ENCODE data around the gene PIGS.
"Not testable (repeated sequence)": the region's sequence is repeated elsewhere in the genome, so short reads cannot be mapped to it uniquely, and the experiment has no call there.

Gene PIGS

DNA sequence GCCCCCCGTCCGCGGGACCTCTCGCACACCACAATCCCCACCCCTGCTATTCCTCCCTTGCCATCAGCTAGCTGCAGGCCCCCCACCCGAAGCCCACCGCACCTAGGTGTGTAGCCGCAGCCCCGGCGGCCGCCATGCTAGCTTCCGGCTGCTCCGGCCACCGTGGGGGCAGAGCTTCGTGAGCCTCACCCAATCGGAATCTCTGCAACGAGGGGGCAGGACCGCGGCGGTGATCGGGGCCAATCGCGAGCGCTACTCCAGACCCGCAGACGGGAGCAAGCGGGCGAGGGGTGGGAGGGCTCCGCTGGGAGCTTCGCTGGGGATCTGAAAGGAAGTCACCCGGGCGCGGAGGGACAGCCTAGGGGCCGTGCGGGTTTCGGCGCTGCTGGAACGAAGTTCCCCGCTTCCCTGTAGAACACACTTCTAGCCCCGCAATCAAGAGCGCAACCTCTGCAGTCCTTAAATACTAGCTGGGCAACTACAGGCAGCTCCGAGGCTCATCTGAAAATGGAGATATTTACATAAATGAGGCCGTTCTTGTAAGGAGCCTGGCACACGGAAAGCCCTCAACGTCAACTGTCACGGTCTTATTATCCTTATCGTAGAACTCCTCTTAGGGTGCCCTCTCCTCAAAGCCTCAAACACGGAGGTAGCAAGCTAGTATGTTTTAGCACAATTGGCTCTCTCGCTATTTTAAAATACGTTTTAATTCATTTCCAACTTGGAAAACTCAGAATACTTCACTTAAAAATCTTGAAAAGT is at the start of gene PIGS:
Gene PIGS (minus strand): TSS at position 164 of the 762 bp plus-strand sequence. CDS start 28 bp downstream, at position 136.
- peak; percentile 95 for DNase-seq

DNA sequence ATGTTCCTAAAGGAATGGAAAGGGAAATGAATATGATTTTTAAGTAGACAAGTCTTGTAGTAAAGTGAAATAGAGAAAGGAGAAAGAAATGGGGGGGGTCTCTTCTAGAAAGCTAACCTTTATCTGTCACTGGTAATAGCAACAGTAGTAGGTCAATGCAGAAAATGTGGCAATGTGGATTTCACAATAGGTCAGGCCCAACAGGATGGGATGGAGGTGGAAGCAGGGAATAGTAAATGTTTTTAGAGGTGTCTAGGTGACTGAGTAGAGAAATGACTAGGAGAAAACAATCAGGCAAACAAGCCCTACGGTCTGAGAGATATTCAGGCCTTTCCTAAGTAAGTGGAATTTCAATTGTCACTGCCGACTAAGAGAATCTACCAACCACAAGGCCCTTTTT is 48.7 kb upstream of the PIGS start:
- no peak for DNase-seq

DNA sequence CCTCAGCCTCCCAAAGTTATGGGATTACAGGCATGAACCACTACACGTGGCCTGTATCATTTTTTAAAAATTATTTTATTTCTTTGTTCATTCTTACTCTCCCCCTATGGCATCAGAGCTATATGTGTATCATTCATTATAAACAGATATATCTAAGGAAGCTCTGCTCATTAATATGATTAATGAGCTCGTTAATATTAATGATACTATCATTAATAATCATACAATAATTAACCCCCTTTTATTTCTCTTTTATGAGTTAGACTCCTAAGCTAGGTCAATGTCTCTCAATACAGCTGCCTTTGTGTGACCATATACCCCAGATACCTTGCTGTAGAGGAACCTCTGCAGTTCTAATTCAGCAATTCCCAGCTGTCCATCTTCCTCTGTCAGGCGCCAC is 47.1 kb upstream of the PIGS start:
- no peak for DNase-seq

DNA sequence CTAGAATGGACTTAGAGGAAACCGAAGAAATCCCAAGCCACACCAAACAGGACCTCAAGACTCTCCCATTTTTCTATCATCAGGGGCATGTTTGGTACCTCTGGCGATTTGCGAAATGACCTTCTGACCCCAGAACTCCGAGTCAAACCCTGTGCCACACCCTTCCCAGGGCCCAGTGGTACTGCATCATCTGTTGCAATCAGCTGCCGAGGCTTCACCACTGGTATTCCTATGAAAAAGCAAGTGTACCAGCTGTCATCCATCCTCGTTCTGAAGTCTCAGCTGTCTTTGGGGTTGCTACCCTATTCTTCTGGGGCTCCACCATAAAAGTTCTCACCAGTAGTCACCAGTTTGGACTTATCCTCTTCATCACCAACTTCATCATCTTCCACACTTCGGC is 45.0 kb upstream of the PIGS start:
- no peak for DNase-seq

DNA sequence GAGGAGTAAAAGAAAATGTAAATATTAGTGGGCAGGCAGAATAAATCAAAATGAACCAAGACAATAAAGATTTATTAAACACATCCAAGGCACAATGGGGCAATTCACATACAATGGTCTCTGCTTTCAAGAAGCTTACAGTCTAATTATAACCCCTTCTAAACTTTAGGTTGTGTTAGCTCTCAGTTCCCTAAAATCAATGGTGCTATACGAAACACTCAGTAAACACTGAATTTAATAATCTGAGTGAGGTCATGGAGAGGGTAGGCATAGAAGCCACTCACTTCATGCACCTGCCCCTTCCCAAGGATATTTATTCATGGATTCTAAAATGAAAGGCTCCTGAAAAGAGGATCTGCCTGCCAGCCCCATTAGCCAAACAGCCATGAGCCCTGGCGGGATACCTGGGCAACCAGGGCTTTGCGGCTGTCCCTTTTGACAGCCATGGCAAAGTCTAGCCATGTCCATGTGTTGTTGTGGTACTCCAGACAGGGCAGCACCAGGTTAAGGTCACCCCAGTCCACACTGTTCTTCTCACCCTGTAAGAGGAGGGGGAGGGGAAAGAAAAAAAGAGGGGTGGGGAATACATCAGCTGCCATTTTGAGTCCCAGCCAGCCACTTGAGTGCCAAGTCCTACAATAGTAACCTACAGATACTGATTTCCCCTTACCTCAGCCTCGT is 44.1 kb upstream of the PIGS start:
- DNase-seq = no peak

DNA sequence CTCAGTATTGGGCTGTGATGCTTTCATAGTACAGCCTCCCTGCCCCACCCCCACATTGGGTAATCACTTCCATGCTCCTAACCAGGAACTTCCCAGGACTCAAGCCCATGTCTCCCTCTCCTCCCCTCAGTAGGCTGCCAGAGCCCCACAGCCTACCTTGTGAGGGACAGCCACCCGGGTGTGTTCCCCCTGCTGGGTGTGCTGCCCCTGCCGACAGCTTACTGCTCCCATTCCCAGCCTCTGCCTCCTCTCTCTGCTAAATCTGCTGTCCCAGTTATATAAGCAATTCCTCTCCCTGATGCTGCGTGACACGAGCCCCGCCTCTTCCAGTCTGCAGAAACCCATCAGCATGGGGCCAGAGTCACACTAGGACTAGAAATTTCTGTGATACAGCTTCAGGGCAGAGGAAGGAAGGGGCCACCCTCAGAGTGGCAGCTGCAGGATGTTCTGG is 42.6 kb upstream of the PIGS start, which contains the start of gene RSKR:
Gene RSKR (minus strand): TSS at position 255 of the 451 bp plus-strand sequence. CDS start 24 bp downstream, at position 231.
- DNase-seq = no peak

DNA sequence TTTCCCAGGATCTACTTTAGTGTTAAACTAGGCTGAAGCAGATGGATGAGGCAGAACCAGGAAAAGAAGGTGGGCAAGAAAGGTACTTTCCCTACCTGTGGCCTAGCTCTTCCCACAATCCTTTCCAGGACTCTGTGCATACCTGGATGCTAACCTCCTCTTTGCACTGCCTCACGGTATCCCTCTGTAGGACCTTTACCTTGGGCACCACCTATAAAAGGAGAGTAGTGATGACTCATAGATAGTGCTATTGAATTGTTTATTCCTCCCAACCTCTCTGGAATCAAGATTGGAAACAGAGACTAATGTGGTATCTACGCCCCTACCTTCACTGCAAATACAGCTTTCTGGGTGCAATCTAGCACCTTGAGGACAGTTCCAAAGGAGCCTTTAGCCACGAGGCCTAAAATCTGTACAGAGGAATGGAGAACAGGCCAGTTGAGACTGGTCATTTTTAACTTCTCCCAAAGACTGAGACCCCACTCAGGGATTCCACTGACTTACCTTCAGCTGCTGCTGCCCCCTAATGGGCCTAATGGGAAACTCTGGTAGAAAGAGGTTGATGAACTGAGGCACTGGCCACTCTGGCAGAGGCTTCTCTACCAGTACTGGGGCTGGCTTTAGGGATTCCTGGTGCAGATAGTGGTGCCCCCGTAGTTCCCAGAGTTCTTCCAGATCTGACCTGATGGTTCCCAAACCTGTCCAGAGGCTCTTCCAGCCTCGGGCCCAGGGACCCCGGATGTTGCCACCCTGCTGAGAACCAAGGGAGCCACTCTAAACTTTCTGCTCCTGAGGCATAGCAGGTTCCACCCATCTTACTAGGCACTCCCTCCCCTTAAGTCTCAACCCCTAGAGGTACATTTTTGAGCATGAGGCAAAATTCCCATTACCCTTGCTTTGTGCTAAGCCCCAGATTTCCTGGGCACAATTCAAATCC is 41.9 kb upstream of the PIGS start:
- DNase-seq = no peak

DNA sequence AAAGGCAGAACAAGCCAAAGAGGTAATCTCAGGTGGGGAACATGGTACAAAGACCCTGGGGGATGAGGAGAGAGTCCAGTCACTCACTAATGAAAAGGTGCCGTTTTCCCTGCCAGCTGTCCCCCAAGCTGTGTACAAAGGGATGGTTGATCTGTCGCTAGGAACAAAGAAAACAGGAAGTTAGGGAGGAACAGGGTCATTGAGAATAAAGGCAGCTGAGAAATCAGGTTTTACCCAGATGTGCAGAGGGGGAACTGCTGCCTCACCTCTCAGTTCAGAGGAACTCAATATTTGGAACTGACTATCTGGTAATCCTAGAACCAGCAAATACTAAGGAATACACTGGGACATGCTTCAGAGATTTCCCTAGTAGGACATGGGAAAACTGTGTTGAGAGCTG is 41.2 kb upstream of the PIGS start:
- no peak for DNase-seq

DNA sequence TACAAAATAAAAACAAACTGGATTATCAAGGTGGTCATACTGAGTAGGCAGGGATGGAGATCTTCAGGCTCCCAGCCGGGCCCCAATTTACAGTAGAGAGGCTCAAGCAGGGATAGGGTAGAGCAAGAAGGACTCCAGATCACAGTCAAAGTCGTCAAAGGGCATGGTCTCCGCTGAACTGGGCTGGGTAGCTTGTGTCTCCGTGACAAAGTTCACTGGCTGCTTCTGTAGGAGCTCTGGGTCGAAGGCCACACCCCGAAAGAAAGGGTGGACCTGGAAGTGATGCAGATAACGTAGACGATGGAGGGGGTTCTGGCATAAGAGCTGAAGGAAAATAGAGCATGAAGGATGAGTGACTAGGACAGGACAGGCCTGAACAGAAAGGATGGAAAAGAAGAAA is 39.1 kb upstream of the PIGS start:
- DNase-seq = no peak

DNA sequence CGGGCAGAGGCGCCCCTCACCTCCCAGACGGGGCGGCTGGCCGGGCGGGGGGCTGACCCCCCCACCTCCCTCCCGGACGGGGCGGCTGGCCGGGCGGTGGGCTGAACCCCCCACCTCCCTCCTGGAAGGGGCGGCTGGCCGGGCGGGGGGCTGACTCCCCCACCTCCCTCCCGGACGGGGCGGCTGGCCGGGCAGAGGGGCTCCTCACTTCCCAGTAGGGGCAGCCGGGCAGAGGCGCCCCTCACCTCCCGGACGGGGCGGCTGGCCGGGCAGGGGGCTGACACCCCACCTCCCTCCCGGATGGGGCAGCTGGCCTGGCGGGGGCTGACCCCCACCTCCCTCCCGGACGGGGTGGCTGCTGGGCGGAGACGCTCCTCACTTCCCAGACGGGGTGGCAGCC is 32.7 kb upstream of the PIGS start:
- not testable (repeated sequence) for DNase-seq

DNA sequence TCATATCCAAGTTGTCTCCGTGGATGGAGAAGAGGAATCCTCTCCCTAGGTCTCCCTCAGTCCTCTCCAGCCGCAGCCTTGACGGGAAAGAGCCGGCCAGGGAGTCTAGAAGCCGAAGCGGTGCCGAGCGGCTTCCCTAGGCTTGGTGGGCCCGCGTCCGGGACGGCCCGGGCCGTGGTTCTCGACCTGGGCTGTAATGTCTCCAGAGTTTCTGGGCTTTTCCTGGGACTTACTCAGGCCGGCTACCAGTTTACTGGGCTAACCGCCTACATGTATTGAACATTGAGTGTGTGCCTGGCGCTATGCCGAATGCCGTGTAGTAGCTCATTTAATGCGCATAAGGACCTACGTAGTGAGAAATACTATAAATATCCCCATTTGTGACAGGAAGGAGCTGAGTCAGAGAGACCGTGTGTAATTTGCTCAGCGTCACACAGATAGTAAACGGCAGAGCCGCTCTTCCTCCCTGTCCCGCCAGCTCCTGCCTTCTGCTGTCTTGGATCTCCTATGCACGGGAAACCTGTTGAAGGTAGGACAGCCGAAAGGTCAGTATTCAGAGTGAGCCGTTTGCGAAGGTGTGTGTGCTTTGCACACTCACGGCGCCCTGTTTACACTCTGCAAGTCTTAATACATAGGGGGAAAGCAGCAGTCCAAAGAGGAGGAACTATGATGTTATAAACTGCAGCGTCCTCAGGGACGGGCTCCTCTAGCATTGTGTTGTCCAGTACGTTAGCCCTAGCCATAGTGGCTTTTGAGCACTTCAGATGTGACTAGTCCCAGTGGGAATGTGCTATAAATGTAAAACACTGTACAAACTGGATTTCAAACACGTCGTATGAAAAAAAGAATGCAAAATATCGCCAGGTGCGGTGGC is 28.2 kb upstream of the PIGS start:
- peak; percentile 58 for DNase-seq

DNA sequence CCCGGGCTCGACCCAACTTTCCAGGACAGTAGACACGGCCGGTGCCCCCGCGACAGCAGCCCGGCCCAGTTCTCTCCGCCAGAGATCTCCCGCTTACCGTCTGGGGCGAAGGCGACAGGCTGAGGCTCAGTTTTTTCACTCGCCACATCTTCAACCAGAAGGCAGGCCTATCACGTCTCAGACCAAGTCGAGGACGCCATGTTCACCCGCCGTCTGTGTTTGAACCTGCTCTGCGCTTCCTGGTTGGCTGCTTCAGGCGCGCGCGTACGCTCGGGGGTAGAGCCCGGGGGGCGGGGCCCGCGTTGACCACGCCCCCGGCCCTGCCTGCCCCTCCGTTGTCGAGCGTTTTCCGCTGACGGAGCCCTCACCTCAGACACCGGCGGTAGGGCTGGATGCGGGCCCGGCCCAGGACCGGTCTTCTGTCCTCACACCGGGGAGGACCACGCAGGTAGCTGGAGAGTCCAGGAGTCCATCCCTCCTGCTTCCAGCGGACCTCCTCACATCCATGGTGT is 27.5 kb upstream of the PIGS start, which contains the start of gene SPAG5:
Gene SPAG5 (minus strand): TSS at position 227 of the 512 bp plus-strand sequence. CDS start 79 bp downstream, at position 148.
- peak; percentile 92 for DNase-seq

DNA sequence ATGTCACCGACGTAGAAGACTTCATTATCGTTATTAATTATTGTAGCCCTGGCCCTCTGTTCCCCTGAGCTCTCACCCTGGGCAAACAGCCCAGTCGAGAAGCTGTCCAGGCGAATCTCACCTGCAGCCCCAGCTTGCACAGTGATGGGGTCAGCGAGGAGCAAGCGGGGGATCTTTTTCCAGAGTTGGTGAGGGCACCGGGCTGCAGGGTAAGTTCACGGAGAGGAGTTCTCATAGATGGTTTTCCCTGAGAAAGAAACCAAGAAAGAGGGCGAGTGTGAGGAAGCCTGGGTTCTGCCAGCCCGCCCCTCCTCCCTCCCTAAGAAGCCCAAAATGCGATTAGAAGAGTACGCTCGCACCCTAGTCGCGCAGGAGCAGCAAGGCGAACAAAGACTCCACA is 27.1 kb upstream of the PIGS start:
- no peak for DNase-seq

DNA sequence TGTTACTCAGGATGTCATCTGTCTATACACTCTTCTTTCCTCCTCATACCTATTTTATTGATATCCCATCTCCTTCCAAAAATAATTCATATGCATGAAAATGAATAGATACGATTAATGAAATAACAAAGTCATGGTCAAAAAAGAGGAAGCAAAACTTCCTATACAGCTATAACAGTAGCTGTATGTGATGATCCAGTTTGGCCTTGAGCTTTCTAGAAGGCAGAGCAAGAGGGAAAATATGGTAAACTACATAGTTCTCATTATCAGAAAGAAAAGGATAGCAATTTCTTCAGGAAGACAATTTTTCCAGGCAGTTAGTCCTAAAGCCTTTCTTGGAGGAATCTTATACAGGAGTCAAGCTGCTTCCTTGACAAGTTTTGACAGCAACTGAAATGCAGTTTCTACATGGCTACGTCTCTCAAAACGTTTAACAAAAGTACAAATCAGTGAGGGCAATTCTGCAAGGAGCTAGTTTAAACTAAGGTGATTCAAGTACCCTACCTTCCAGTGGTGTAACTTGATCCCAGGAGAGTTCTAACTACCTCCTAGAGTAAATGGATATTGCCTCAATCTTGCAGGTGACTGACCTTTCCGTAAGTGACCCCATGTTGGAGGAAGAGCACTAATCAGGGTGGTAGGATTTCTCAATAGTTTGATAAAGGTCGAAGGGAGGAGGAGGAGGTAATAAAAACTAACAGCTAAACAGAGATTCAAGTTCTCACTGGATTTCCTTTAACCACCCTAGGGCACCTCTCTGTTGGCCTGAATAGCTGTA is 26.5 kb upstream of the PIGS start:
- no peak for DNase-seq

DNA sequence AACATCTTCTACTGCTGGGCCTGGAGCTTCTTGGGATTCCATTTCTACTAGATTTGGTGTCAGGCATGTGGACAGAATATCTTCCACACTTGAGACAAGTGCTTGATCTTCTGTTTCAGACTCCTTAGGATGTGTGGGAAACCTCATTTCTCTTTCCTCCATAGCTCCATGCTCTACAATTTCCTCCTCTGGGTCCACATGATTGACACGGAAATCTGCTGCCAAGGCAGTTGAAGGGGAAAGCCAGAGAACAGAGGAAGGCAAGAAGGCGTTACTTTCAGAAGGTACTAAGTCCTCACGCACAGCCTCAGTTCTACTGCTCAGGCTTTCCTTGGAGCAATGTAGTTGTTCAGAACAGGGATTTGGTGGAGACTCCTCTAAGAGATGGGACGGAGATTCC is 20.9 kb upstream of the PIGS start:
- DNase-seq = no peak

DNA sequence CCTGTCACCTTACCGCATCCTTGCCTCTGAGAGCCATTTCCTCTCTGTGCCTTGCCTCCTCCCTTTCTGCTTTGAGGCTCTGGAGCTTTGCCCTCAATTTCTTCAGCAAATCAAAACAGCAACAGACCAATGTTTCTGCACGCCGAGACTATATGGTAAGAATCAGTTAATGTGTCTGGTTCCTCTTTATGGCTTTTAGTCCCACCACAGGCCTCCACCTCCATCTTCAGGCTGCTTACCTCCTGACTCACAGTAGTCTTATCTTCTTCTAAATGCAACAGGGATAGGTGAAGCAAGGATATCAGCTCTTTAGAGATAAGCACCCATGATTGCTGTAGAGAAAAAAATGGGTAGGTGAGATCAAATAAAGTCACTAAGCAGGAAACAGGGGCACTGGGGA is 14.5 kb upstream of the PIGS start:
- DNase-seq = no peak

DNA sequence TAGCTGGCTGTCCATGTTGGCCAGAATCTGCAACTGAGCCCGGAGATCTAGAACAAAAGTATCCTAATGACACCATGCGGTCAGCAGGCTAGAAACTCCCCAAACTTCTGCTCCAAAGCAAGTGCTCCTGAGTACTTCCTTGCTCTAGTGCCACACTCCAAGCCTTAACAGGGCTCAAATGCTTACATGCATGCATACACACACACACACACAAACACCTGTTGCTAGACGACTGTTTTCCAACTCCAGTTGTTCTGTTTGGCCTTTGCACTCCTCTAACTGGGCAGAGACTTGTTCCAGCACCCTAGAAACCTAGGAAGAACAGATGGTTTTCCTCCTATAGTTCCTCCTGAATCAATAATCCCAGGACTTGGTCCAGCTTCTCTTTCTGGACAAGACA is 13.1 kb upstream of the PIGS start:
- DNase-seq = no peak

DNA sequence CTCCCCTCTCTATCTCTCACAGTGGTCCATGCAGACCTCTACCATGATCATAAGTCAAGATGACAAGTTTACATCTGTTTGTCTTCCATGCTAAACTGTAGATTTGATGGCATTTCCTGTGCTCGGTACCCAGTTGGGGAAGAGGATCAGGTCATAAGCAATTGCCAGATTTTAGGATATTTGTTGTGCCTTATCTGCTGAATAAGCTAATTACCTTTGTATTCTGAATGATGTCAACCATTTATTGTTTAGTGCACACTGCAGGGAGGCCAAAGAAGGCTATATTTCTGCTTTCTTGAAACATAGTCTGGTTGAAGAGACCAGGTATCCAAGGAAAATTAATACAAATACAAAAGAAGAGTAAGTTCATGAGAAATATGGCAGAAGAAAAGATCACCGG is 11.2 kb upstream of the PIGS start:
- no peak for DNase-seq

DNA sequence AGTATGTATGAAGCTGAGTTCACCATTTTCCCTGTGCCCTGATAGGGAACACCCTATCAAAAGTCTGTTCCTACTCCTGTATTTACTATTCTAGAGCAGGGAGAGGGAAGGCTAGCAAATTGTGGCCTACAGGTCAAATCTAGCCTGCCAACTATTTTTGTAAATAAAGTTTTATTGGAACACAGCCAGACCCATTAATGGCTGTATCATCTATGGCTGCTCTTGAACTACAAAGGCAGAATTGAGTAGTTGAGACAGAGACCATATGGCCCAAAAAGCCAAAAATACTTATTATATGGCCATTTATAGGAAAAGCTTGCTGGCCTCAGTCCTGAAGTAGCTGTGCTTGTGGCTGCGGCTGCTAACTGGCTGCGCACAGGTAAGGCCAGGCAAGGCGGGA is 9.6 kb upstream of the PIGS start:
- DNase-seq = no peak

DNA sequence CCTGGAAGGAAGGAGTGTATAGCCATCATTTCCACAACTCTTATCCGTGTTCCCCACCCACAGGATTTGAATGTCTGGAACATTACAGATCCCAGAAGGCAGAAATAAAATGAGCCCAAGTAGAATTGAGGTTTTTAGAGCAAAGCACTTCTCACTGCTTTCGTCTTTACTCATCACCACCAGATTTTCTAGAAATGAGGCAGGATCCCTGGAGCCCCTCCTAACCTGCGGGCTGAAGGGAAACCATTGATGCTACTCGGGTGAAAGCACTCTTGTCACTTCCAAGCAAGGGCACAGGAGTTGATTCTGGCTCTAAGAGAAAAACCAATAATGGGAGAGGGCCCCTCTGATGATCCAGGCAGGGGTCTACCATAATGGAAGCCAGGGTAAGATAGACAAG is 8.2 kb upstream of the PIGS start:
- DNase-seq = no peak

All from NCI-H2171 (cell line).